Stomach smooth muscle (tissue), 2 donors: ENCODE results near the gene USP48.

ENCODE experiments used
- H3K27ac ChIP-seq: one replicate; pipeline ENCODE4 v1.7.0; 2013; ENCODE audit warnings: mild to moderate bottlenecking, low read length, inconsistent platforms
- H3K27me3 ChIP-seq, 2 donors: one replicate each; pipeline ENCODE4 v1.7.0; 2013; ENCODE audit warnings: low read length in 2 of 2; ENCODE audit not compliant: insufficient read depth in 2 of 2, control insufficient read depth in 1 of 2
- H3K36me3 ChIP-seq, 2 donors: one replicate each; pipeline ENCODE4 v1.7.0; 2013; ENCODE audit warnings: low read length in 2 of 2; ENCODE audit not compliant: control insufficient read depth in 2 of 2, insufficient read depth in 2 of 2
- H3K4me1 ChIP-seq: one replicate; pipeline ENCODE4 v1.7.0; 2013; ENCODE audit warnings: low read length; ENCODE audit not compliant: control insufficient read depth, insufficient read depth
- H3K4me3 ChIP-seq, 2 donors: one replicate each; pipeline ENCODE4 v1.7.0; 2013; ENCODE audit warnings: low read length in 2 of 2
- H3K9ac ChIP-seq, 2 donors: one replicate each; pipeline ENCODE4 v1.7.0; 2013; ENCODE audit warnings: low read length in 2 of 2, mild to moderate bottlenecking in 1 of 2
- H3K9me3 ChIP-seq, 2 donors: one replicate each; pipeline ENCODE4 v1.7.0; 2013; ENCODE audit warnings: low read length in 2 of 2; ENCODE audit not compliant: control insufficient read depth in 2 of 2
- donor health status: healthy.
- donor health status: Pancreatic carcinoma.

USP48 gene

GRCh38 chr1:21759182-21759581, 23.8 kb downstream of the USP48 start:
- Histone ChIP-seq H3K4me3 (no peak overlapping the region), H3K27ac (no peak overlapping the region), H3K4me1 (no peaks in the 10 kb centered on the region), H3K27me3 (no peaks in the 10 kb centered on the region), H3K9me3 (no peaks in the 10 kb centered on the region), H3K9ac (no peak overlapping the region), H3K36me3 (peaks cover 11 to 12% of the 10 kb centered on the region in 2 donors)

DNA sequence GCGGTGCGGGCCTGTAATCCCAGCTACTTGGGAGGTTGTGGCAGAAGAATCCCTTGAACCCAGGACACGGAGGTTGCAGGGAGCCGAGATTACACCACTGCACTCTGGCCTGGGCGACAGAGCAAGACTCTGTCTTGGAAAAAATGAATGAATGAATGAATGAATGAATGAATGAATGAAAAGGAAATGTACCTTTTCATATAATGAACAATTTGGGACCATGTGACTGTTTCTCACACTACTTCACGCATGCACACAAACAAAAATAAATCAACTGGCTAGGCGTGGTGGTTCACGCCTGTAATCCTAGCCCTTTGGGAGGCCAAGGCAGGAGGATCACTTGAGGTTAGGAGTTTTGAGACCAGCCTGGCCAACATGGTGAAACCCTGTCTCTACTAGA, 24.3 kb downstream of the USP48 start:
- H3K27ac ChIP-seq: no peak overlapping the region
- H3K4me3 ChIP-seq: no peak overlapping the region
- H3K36me3 ChIP-seq: peaks cover 13 to 14% of the 10 kb centered on the region in 2 donors
- no peaks in the 10 kb centered on the region for H3K9me3 ChIP-seq
- H3K9ac ChIP-seq: no peak overlapping the region
- H3K4me1 ChIP-seq: no peaks in the 10 kb centered on the region
- H3K27me3 ChIP-seq: no peaks in the 10 kb centered on the region

GRCh38 chr1:21756393-21757089, 26.4 kb downstream of the USP48 start:
- Histone ChIP-seq H3K9me3 (no peaks in the 10 kb centered on the region), H3K4me1 (no peaks in the 10 kb centered on the region), H3K27ac (no peak overlapping the region), H3K9ac (no peak overlapping the region), H3K27me3 (no peaks in the 10 kb centered on the region), H3K4me3 (no peak overlapping the region), H3K36me3 (peaks cover 14 to 16% of the 10 kb centered on the region in 2 donors)

DNA sequence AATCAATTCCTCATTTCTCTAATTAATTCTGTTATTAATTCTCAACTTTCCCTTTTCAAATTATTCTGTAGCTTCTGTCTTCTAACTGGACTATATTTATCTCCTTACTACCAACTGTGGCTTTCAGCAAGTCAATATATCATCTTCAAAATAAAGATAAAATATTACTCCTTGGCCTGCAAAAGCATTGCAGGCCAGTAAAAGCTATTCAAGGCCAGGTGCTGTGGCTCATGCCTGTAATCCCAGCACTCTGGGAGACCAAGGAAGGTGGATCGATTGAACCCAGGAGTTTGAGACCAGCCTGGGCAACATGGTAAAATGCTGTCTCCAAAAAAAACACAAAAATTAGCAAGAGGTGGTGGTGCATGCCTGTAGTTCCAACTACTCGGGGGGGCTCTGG, 27.9 kb downstream of the USP48 start:
- Histone ChIP-seq H3K9ac (no peak overlapping the region), H3K36me3 (peaks cover 16 to 19% of the 10 kb centered on the region in 2 donors), H3K9me3 (no peaks in the 10 kb centered on the region), H3K4me1 (no peaks in the 10 kb centered on the region), H3K4me3 (no peak overlapping the region), H3K27me3 (no peaks in the 10 kb centered on the region), H3K27ac (no peak overlapping the region)

DNA sequence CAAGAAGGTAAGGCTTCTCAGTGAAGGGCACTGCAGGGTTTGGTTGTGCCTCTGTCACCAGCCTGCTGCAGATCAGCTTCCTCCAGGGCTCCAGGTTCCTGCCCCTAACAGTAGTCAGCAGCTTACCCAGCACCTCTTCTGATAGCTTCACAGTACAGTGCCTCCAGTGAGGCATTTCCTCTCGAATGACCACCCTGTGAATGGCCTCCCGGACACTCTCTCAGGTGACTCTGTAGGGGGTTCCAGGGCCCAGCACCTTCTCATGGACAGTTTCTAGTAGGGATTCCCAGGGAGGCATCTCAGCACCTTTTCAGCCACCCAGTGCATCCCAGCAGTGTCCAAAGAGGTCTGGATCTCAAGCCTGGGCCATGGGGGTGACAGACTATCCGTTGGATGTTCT, 28.4 kb downstream of the USP48 start:
- Histone ChIP-seq H3K27ac (no peak overlapping the region), H3K27me3 (no peaks in the 10 kb centered on the region), H3K4me1 (no peaks in the 10 kb centered on the region), H3K9me3 (no peaks in the 10 kb centered on the region), H3K36me3 (peaks cover 16 to 22% of the 10 kb centered on the region in 2 donors), H3K9ac (no peak overlapping the region), H3K4me3 (no peak overlapping the region)

GRCh38 chr1:21752186-21752585, 30.8 kb downstream of the USP48 start:
- no peak overlapping the region for H3K27ac ChIP-seq
- H3K4me3 ChIP-seq: no peak overlapping the region
- H3K27me3 ChIP-seq: no peaks in the 10 kb centered on the region
- no peak overlapping the region for H3K9ac ChIP-seq
- no peaks in the 10 kb centered on the region for H3K4me1 ChIP-seq
- H3K36me3 ChIP-seq: peaks cover 20 to 27% of the 10 kb centered on the region in 2 donors
- H3K9me3 ChIP-seq: no peaks in the 10 kb centered on the region

GRCh38 chr1:21751281-21751680, 31.7 kb downstream of the USP48 start:
- H3K4me1 ChIP-seq: no peaks in the 10 kb centered on the region
- H3K36me3 ChIP-seq: peaks cover 20 to 25% of the 10 kb centered on the region in 2 donors
- H3K9ac ChIP-seq: no peak overlapping the region
- no peaks in the 10 kb centered on the region for H3K27me3 ChIP-seq
- no peak overlapping the region for H3K27ac ChIP-seq
- no peak overlapping the region for H3K4me3 ChIP-seq
- H3K9me3 ChIP-seq: no peaks in the 10 kb centered on the region

- H3K4me3 ChIP-seq: no peak overlapping the region
- no peak overlapping the region for H3K27ac ChIP-seq
- H3K4me1 ChIP-seq: no peaks in the 10 kb centered on the region
- H3K9ac ChIP-seq: no peak overlapping the region
- H3K27me3 ChIP-seq: no peaks in the 10 kb centered on the region
- H3K36me3 ChIP-seq: peaks cover 20 to 25% of the 10 kb centered on the region in 2 donors
- H3K9me3 ChIP-seq: no peaks in the 10 kb centered on the region
These were observed 32.1 kb downstream of the USP48 start for GRCh38 chr1:21750841-21751240.

DNA sequence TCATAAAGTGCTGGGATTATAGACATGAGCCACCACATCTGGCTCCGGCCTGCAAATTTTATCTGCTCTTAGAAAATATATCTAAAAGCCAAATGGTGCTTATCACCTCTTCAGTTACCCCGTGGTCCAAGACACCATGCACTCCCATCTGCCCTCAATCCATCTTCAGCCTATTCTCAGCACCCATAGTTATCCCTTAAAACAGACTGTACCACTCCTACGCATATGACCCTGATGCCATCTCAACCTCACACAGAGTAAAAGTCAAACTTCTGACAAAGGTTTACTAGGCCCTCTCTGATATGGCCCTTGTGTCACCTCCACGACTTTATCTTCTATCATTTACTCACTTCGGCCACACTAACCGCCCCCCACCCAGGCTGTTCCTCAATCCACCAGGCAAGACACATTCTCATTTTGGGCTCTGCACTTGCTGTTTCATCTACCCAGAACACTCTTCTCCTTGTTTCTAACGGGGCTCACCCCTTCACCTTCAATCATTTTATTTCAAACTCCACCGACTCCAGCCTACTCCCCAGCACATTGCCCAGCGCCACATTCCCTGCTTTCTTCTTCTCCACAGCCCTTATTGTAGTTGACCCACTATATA, 33.0 kb downstream of the USP48 start:
- H3K27ac ChIP-seq: no peak overlapping the region
- H3K4me1 ChIP-seq: no peaks in the 10 kb centered on the region
- no peak overlapping the region for H3K9ac ChIP-seq
- H3K36me3 ChIP-seq: peaks cover 15 to 20% of the 10 kb centered on the region in 2 donors
- no peak overlapping the region for H3K4me3 ChIP-seq
- no peaks in the 10 kb centered on the region for H3K9me3 ChIP-seq
- H3K27me3 ChIP-seq: no peaks in the 10 kb centered on the region

GRCh38 chr1:21749109-21749508, 33.8 kb downstream of the USP48 start:
- Histone ChIP-seq H3K9ac (no peak overlapping the region), H3K4me3 (no peak overlapping the region), H3K27me3 (no peaks in the 10 kb centered on the region), H3K36me3 (peaks cover 8 to 14% of the 10 kb centered on the region in 2 donors), H3K27ac (no peak overlapping the region), H3K4me1 (no peaks in the 10 kb centered on the region), H3K9me3 (no peaks in the 10 kb centered on the region)

- Histone ChIP-seq H3K9me3 (no peaks in the 10 kb centered on the region), H3K36me3 (peaks cover 1 to 9% of the 10 kb centered on the region in 2 donors), H3K4me1 (no peaks in the 10 kb centered on the region), H3K9ac (no peak overlapping the region), H3K4me3 (no peak overlapping the region), H3K27me3 (no peaks in the 10 kb centered on the region), H3K27ac (no peak overlapping the region)
These were observed 39.5 kb downstream of the USP48 start for GRCh38 chr1:21743476-21743875.
